ENCODE results near the gene CARM1.

Gene CARM1

GRCh38 chr19:10920288-10920655 lies 48.9 kb downstream of the CARM1 start:
- H3K4me3 ChIP-seq (ENCODE audit: low read length), result no peak overlapping the region
- no peak for TF ChIP-seq CTCF (conservative IDR thresholded peaks at IDR 0.05; ENCODE audit: low read depth, low read length)
- no peak for DNase-seq (ENCODE audit: low read depth)

- TF ChIP-seq CTCF (conservative IDR thresholded peaks at IDR 0.05; ENCODE audit: low read depth, low read length), result no peak
These were observed 49.4 kb downstream of the CARM1 start for GRCh38 chr19:10920781-10921180.

GRCh38 chr19:10921199-10921909 lies 50.0 kb downstream of the CARM1 start:
- H3K4me3 ChIP-seq (ENCODE audit: low read length), result no peak overlapping the region
- no peak for TF ChIP-seq CTCF (conservative IDR thresholded peaks at IDR 0.05; ENCODE audit: low read depth, low read length)
- no peak for DNase-seq (ENCODE audit: low read depth)

More at GRCh38 chr19:10920781-10921180, 49.4 kb downstream of the CARM1 start:
- no peak for DNase-seq (ENCODE audit: low read depth)
- no peak overlapping the region for H3K4me3 ChIP-seq (ENCODE audit: low read length)

GRCh38 chr19:10921910-10922637 lies 50.7 kb downstream of the CARM1 start:
- DNase-seq (ENCODE audit: low read depth), result no peak
- no peak for TF ChIP-seq CTCF (conservative IDR thresholded peaks at IDR 0.05; ENCODE audit: low read depth, low read length)
- no peak overlapping the region for H3K4me3 ChIP-seq (ENCODE audit: low read length)

GRCh38 chr19:10922638-10923014 lies 51.3 kb downstream of the CARM1 start:
- no peak for DNase-seq (ENCODE audit: low read depth)
- no peak overlapping the region for H3K4me3 ChIP-seq (ENCODE audit: low read length)
- no peak for TF ChIP-seq CTCF (conservative IDR thresholded peaks at IDR 0.05; ENCODE audit: low read depth, low read length)

- no peak for DNase-seq (ENCODE audit: low read depth)
- no peak for TF ChIP-seq CTCF (conservative IDR thresholded peaks at IDR 0.05; ENCODE audit: low read depth, low read length)
These were observed 52.1 kb downstream of the CARM1 start for GRCh38 chr19:10923260-10924112.

More at GRCh38 chr19:10923260-10924112, 52.1 kb downstream of the CARM1 start:
- no peak overlapping the region for H3K4me3 ChIP-seq (ENCODE audit: low read length)

Measured in retinal pigment epithelial cell (primary cell).